WTC11 (cell line): ENCODE results near the gene SRRM2. TPM values are rescaled to one million over a fixed set of nuclear protein-coding genes. Genes with fewer than 3 reads are reported as not detected.

ENCODE experiments used
- ATAC-seq: fragments of 200-7000 bp; cut with Tn5 transposase; 2 replicates; pipeline ENCODE4 v1.10.0; 2021; ENCODE audit warnings: mild to moderate bottlenecking, moderate library complexity
- CTCF ChIA-PET: fragments of 300-600 bp; sonication (Branson Sonifier 250); formaldehyde crosslinking; loops from one replicate; lab custom pipeline; 2021; ENCODE audit warnings: antibody characterized with exemption; lab: Charles Lee
- POLR2A ChIA-PET: fragments of 350-600 bp; sonication (Branson Sonifier 250); formaldehyde crosslinking; loops from one replicate; lab custom pipeline; 2021; ENCODE audit warnings: antibody characterized with exemption; lab: Charles Lee
- DNase-seq: peaks from one replicate; pipeline ENCODE4 v3.0.0; 2021; ENCODE audit warnings: low spot score
- H3K27ac Mint-ChIP-seq: 2 replicates; pipeline ENCODE4 v1.8.0; 2021; ENCODE audit warnings: mixed read lengths
- H3K27me3 Mint-ChIP-seq: 2 replicates; pipeline ENCODE4 v1.8.0; 2021; ENCODE audit warnings: low read depth, mild to moderate bottlenecking, moderate library complexity, mixed read lengths
- H3K36me3 Mint-ChIP-seq: 2 replicates; pipeline ENCODE4 v1.8.0; 2021; ENCODE audit warnings: mixed read lengths
- H3K4me1 Mint-ChIP-seq: 2 replicates; pipeline ENCODE4 v1.8.0; 2022; ENCODE audit warnings: mixed read lengths
- H3K4me3 Mint-ChIP-seq: 2 replicates; pipeline ENCODE4 v1.8.0; 2021; ENCODE audit warnings: mild to moderate bottlenecking, moderate library complexity, mixed read lengths
- H3K9me3 Mint-ChIP-seq: 2 replicates; pipeline ENCODE4 v1.8.0; 2021; ENCODE audit warnings: mixed read lengths
- E2F5 ChIP-seq: sonication (generic); formaldehyde crosslinking; IDR thresholded peaks from 2 replicates; pipeline ENCODE4 v1.8.1; 2022; ENCODE audit warnings: mild to moderate bottlenecking, moderate library complexity, missing genetic modification reagents
- FOXJ3 ChIP-seq: sonication (generic); formaldehyde crosslinking; IDR thresholded peaks from 2 replicates; pipeline ENCODE4 v1.9.0; 2021; ENCODE audit warnings: missing genetic modification reagents, mild to moderate bottlenecking, borderline replicate concordance
- HMGA2 ChIP-seq: fragments of 250-450 bp; sonication (Bioruptor Pico); IDR thresholded peaks from 2 replicates; pipeline ENCODE4 v1.4.0; 2021; ENCODE audit warnings: mild to moderate bottlenecking, moderate library complexity
- MYBL2 ChIP-seq: sonication (generic); formaldehyde crosslinking; IDR thresholded peaks from 2 replicates; pipeline ENCODE4 v1.8.1; 2023; ENCODE audit warnings: mild to moderate bottlenecking, moderate library complexity, missing genetic modification reagents
- NR1H2 ChIP-seq: sonication (generic); formaldehyde crosslinking; IDR thresholded peaks from 2 replicates; pipeline ENCODE4 v1.9.0; 2021; ENCODE audit warnings: mild to moderate bottlenecking, moderate library complexity, missing genetic modification reagents
- PRRX2 ChIP-seq: fragments of 250-450 bp; sonication (Bioruptor Pico); IDR thresholded peaks from 2 replicates; pipeline ENCODE4 v1.8.0; 2021; ENCODE audit warnings: mild to moderate bottlenecking
- RELA ChIP-seq: sonication (generic); formaldehyde crosslinking; IDR thresholded peaks from 2 replicates; pipeline ENCODE4 v1.8.1; 2022; ENCODE audit warnings: missing genetic modification reagents, mild to moderate bottlenecking, borderline replicate concordance
- SP1 ChIP-seq: sonication (generic); formaldehyde crosslinking; conservative IDR thresholded peaks from 2 replicates; pipeline ENCODE4 v1.8.1; 2022; ENCODE audit warnings: missing genetic modification reagents
- TCF7 ChIP-seq: sonication (generic); formaldehyde crosslinking; IDR thresholded peaks from 2 replicates; pipeline ENCODE4 v1.8.0; 2022; ENCODE audit warnings: mild to moderate bottlenecking, low read depth, missing genetic modification reagents, moderate library complexity
- TEAD1 ChIP-seq: sonication (generic); formaldehyde crosslinking; IDR thresholded peaks from 2 replicates; pipeline ENCODE4 v1.8.0; 2022; ENCODE audit warnings: mild to moderate bottlenecking, missing genetic modification reagents
- TEAD4 ChIP-seq: sonication (generic); formaldehyde crosslinking; IDR thresholded peaks from 2 replicates; pipeline ENCODE4 v1.8.0; 2022; ENCODE audit warnings: mild to moderate bottlenecking, missing genetic modification reagents
- ZNF121 ChIP-seq: sonication (generic); formaldehyde crosslinking; IDR thresholded peaks from 2 replicates; pipeline ENCODE4 v1.8.0; 2023; ENCODE audit warnings: missing genetic modification reagents
- ZNF232 ChIP-seq: sonication (generic); formaldehyde crosslinking; IDR thresholded peaks from 2 replicates; pipeline ENCODE4 v1.8.0; 2022; ENCODE audit warnings: mild to moderate bottlenecking, missing genetic modification reagents
- ZNF281 ChIP-seq: sonication (generic); formaldehyde crosslinking; IDR thresholded peaks from 2 replicates; pipeline ENCODE4 v1.8.0; 2023; ENCODE audit warnings: mild to moderate bottlenecking, missing genetic modification reagents
- total RNA-seq: library from RNA; stranded (reverse); gene quantifications from 3 replicates; pipeline ENCODE4 v1.2.3, GENCODE V29; 2021
- TF ChIP-seq, protein P1 (sequence below): sonication (generic); formaldehyde crosslinking; IDR thresholded peaks from 2 replicates; pipeline ENCODE4 v1.8.1; 2022; ENCODE audit warnings: mild to moderate bottlenecking, missing genetic modification reagents, moderate library complexity, borderline replicate concordance

SRRM2 gene
- total RNA-seq, 1 experiment from 2014 or later: 823 TPM

DNA sequence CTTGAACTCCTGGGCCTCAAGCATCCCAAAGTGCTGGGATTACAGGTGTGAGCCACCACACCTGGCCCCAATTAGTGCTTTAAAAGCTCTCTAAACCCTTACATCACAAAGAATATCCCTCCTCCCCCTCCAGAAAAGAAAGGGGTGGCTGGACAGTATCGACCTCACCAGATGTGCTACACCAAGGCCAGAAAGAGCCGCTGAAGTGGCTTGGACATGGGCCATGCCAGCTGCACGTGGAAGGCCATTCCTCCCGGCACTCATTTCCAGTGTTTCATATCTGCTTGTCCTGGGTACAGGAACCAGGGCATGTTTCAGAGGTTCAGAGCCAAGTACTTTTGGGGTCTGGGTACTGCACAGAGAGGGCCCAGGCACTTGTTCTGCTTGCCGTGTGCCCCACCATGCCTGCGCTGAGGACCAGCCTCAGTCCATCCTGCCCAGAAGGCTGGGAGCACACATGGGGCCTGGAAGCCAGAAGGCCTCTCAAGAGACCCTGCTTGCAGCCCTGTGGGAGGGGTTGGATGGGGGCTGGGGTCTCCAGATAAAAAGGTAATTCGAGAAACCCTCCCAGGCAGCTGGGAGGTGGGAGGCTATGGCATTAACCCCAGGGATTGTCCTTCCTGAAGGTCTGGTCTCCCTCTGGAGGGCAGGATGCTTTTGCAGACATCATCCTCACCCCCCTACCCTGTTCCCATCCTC, 3.5 kb upstream of the SRRM2 start (continued):
- no peak for TF ChIP-seq FOXJ3 (CRISPR knock-in tag)

DNA sequence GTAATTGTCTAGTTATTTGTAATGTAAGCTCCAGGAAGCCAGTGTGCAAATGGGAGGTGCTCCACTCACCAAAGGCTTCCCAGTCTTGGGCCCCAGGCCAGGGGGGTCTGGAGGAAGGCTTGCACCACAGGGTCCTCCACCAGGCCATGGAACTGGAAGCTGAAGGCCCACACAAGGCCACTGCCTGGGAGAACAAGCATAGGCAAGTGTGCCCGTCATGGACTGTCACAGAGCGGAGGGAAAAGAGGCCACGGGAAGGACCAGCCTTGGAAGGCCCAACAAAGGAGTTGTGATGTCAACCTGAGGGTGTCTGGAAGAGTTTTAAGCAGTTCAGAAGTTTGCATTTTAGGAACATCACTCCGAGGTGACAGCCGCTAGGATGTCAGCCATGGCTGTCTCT, 3.0 kb upstream of the SRRM2 start:
- no peak for DNase-seq
- POLR2A ChIA-PET: no interaction called here
- Mint-ChIP-seq H3K9me3 (no peaks in the 10 kb centered on the region), H3K27me3 (no peaks in the 10 kb centered on the region), H3K27ac (no peak overlapping the region), H3K4me3 (no peak overlapping the region), H3K36me3 (peaks cover 14% of the 10 kb centered on the region), H3K4me1 (peaks cover 22% of the 10 kb centered on the region)
- CTCF ChIA-PET: no interaction called here
- ATAC-seq: no peak
- TF ChIP-seq ZNF121 (CRISPR knock-in tag) (no peak), RELA (CRISPR knock-in tag) (no peak), TEAD4 (CRISPR knock-in tag) (no peak), TEAD1 (CRISPR knock-in tag) (no peak), SP1 (no peak), NR1H2 (CRISPR knock-in tag) (no peak)

DNA sequence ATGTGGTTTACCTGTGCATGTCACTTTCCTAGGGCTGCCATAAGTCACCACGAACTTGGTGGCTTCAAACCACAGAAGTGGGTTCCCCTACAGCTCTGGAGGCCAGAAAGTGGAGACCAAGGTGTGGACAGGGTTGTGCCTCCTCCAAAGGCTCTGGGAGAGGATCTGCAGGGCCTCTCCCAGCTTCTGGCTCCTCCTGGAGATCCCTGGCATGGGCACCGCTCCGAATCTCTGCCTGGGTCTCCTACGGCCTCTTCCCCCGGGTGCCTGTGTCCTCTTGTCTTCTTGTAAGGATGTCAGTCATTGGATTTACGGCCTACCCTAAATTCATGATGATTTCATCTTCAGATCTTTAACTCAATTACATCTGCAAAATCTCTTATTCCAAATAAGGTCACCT, 2.5 kb upstream of the SRRM2 start:
- no peak for TF ChIP-seq MYBL2 (CRISPR knock-in tag)
- TF ChIP-seq, protein P1, sequence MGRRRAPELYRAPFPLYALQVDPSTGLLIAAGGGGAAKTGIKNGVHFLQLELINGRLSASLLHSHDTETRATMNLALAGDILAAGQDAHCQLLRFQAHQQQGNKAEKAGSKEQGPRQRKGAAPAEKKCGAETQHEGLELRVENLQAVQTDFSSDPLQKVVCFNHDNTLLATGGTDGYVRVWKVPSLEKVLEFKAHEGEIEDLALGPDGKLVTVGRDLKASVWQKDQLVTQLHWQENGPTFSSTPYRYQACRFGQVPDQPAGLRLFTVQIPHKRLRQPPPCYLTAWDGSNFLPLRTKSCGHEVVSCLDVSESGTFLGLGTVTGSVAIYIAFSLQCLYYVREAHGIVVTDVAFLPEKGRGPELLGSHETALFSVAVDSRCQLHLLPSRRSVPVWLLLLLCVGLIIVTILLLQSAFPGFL (CRISPR knock-in tag): no peak
- no peak for TF ChIP-seq TCF7 (CRISPR knock-in tag)
- Mint-ChIP-seq H3K4me1 (peaks cover 27% of the 10 kb centered on the region), H3K4me3 (peak overlapping the region; percentile 77), H3K27me3 (no peaks in the 10 kb centered on the region), H3K36me3 (peaks cover 17% of the 10 kb centered on the region), H3K9me3 (no peaks in the 10 kb centered on the region), H3K27ac (peak overlapping the region; percentile 45; the same call in 1 of the 2 replicates)
- POLR2A ChIA-PET: no interaction called here
- ATAC-seq: no peak
- CTCF ChIA-PET: no interaction called here
- no peak for DNase-seq

GRCh38 chr16:2751577-2752034, 832 bp upstream of the SRRM2 start:
- Mint-ChIP-seq H3K27me3 (no peaks in the 10 kb centered on the region), H3K4me3 (peak overlapping the region; percentile 77), H3K4me1 (peaks cover 38% of the 10 kb centered on the region), H3K27ac (peak overlapping the region; percentile 100), H3K36me3 (peaks cover 31% of the 10 kb centered on the region), H3K9me3 (no peaks in the 10 kb centered on the region)
- TF ChIP-seq ZNF232 (peak; percentile 73; the same call in 1 of the 2 replicates), PRRX2 (CRISPR knock-in tag) (no peak), ZNF121 (CRISPR knock-in tag) (no peak)
- CTCF ChIA-PET: interaction anchor here (0.6 to 1.5 kb wide), 3 partner anchors 29 to 117 kb away, joined by 3 to 6 read pairs (median 4); no protein-coding TSS in a partner anchor
- ATAC-seq: peak; percentile 77
- POLR2A ChIA-PET: interaction anchor here (0.6 to 1.2 kb wide), 4 partner anchors 13 to 149 kb away, joined by 3 read pairs; partner anchors contain the start of gene KCTD5
- DNase-seq: peak; percentile 82

DNA sequence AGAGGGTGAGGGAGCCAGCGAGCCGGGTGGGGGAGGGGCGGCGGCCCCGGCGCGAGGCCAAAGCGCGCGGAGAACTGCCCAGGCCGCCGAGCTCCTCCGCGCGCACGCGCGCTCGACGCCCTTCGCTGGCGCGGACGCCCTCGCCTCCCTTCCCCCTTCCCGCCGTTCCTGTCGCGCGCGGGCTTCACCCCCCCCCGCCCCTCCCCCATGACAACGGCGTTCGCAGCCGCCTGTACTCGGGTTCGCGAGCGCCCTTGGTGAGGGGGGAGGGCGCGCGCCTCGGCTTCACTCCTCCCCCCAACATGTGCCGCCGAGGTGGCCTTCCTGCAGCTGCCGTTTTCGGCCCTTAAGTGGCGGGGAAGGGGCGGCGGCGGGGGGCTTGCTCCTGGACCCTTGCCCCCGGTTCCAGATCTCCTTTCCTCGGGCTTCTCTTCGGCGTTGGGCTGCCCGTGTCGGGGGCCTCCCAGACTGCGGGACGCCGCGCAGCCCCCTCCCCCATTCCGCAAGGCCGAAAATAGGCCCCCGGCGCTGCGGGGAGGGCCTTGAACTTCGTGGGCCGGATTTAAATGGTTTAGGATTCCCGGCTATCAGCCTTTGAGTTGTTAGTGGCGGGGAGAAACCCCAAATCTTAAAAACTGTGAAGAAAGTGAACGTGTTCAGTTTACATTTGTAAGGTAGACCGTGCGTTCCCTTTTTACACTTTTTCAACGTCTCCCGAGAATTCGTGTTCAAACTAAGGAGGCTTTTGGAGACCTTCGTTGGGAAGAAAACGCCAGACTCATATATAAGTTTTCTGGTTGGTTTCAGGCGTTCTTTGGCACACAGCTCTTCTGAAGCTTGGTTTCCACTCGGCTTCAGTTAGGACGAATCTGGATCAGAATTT, 653 bp downstream of the SRRM2 start:
- Mint-ChIP-seq H3K9me3 (no peaks in the 10 kb centered on the region), H3K27ac (peak overlapping the region; percentile 95), H3K27me3 (no peaks in the 10 kb centered on the region), H3K4me3 (peak overlapping the region; percentile 89), H3K4me1 (peaks cover 38% of the 10 kb centered on the region), H3K36me3 (peaks cover 46% of the 10 kb centered on the region)
- DNase-seq (no peak), ATAC-seq (peak; percentile 29)
- POLR2A ChIA-PET: interaction anchor here (0.6 to 1.3 kb wide), 6 partner anchors 9 to 508 kb away, joined by 3 to 4 read pairs (median 3); partner anchors contain the start of gene KCTD5
- CTCF ChIA-PET: interaction anchor here (0.8 to 1.5 kb wide), 3 partner anchors 16 to 172 kb away, joined by 3 to 6 read pairs (median 4); no protein-coding TSS in a partner anchor
- TF ChIP-seq HMGA2 (CRISPR knock-in tag) (no peak), E2F5 (CRISPR knock-in tag) (peak; percentile 5; the same call in 1 of the 2 replicates), ZNF281 (CRISPR knock-in tag) (peak; percentile 40; the same call in 1 of the 2 replicates)
- TF ChIP-seq, protein P1 (CRISPR knock-in tag): no peak
